Measurements from ENCODE around the gene RNF4.

GRCh38 chr4:2443956-2444740 is 24.8 kb upstream of the RNF4 start:
- TF ChIP-seq CTCF (conservative IDR thresholded peaks at IDR 0.05; ENCODE audit: low read length) (no peak), EZH2phosphoT487 (IDR thresholded peaks at IDR 0.05; ENCODE audit: borderline replicate concordance, low read depth, low read length) (no peak)

Measured in OCI-LY7 (cell line).